CD8-positive, alpha-beta memory T cell (primary cell): Measurements from ENCODE around the gene CAB39. TPM values are rescaled to one million over a fixed set of nuclear protein-coding genes. Genes with fewer than 3 reads are reported as not detected.

Experiments
- CTCF ChIA-PET: fragments of 350-600 bp; sonication (Branson Sonifier 250); formaldehyde crosslinking; loops from one replicate; lab custom pipeline; 2021; ENCODE audit warnings: antibody characterized with exemption; lab: Charles Lee
- POLR2A ChIA-PET: fragments of 350-600 bp; sonication (Branson Sonifier 250); formaldehyde crosslinking; loops from one replicate; lab custom pipeline; 2021; ENCODE audit warnings: antibody characterized with exemption; lab: Charles Lee
- DNase-seq, 5 donors: peaks; one replicate each; pipeline versions ENCODE4 v3.0.0 to v3.0.0-alpha.2; 2020 to 2022; ENCODE audit warnings: mixed read lengths in 1 of 5
- H3K27ac ChIP-seq: one replicate; pipeline ENCODE4 v1.7.0; 2013; ENCODE audit warnings: low read depth, mild to moderate bottlenecking, low read length, moderate library complexity
- H3K27me3 ChIP-seq: 2 replicates; pipeline ENCODE4 v1.7.0; 2013; ENCODE audit warnings: low read length, mild to moderate bottlenecking; ENCODE audit not compliant: insufficient read depth, poor library complexity, severe bottlenecking
- H3K36me3 ChIP-seq: 2 replicates; pipeline ENCODE4 v1.7.0; 2013; ENCODE audit warnings: mild to moderate bottlenecking, low read length, moderate library complexity; ENCODE audit not compliant: insufficient read depth
- H3K4me1 ChIP-seq: 2 replicates; pipeline ENCODE4 v1.7.0; 2013; ENCODE audit warnings: mild to moderate bottlenecking, low read length, moderate library complexity; ENCODE audit not compliant: insufficient read depth
- H3K4me3 ChIP-seq: 2 replicates; pipeline ENCODE4 v1.7.0; 2013; ENCODE audit warnings: mild to moderate bottlenecking, low read length
- H3K9me3 ChIP-seq: 2 replicates; pipeline ENCODE4 v1.7.0; 2013; ENCODE audit warnings: mild to moderate bottlenecking, low read length
- H3K27ac Mint-ChIP-seq, 8 donors: one replicate each; pipeline ENCODE4 v1.8.0; 2020 to 2021; ENCODE audit warnings: mixed read lengths in 8 of 8, mild to moderate bottlenecking in 6 of 8, inconsistent platforms in 3 of 8, moderate library complexity in 3 of 8
- H3K27me3 Mint-ChIP-seq, 2 donors: one replicate each; pipeline ENCODE4 v1.8.0; 2020 to 2021; ENCODE audit warnings: mixed read lengths in 2 of 2, mild to moderate bottlenecking in 1 of 2, moderate library complexity in 1 of 2
- H3K36me3 Mint-ChIP-seq, 3 donors: one replicate each; pipeline ENCODE4 v1.8.0; 2020 to 2021; ENCODE audit warnings: mixed read lengths in 3 of 3, inconsistent platforms in 1 of 3, mild to moderate bottlenecking in 1 of 3
- H3K4me1 Mint-ChIP-seq, 3 donors: one replicate each; pipeline ENCODE4 v1.8.0; 2020 to 2021; ENCODE audit warnings: mixed read lengths in 3 of 3, inconsistent platforms in 1 of 3, mild to moderate bottlenecking in 1 of 3
- H3K4me3 Mint-ChIP-seq, 7 donors: one replicate each; pipeline ENCODE4 v1.8.0; 2020 to 2021; ENCODE audit warnings: mixed read lengths in 7 of 7, mild to moderate bottlenecking in 6 of 7, moderate library complexity in 4 of 7, inconsistent platforms in 2 of 7
- H3K9me3 Mint-ChIP-seq, 5 donors: one replicate each; pipeline ENCODE4 v1.8.0; 2020 to 2022; ENCODE audit warnings: mixed read lengths in 5 of 5, mild to moderate bottlenecking in 3 of 5, moderate library complexity in 2 of 5, inconsistent platforms in 1 of 5
- polyA plus RNA-seq: library from polyadenylated mRNA; unstranded; fragments of 300-500 nt; fragmentation: Illumina TruSeq; gene quantifications from one replicate; pipeline ENCODE4 v1.2.3, GENCODE V29; 2021
- total RNA-seq, 2 experiments: library from RNA; stranded (reverse); gene quantifications; one replicate each; pipeline ENCODE4 v1.2.3, GENCODE V29; 2021

CAB39 gene
- total and polyA plus RNA-seq, 3 experiments from 2014 or later, result 80.8 to 147 (median 136) TPM

- CTCF ChIA-PET, result interaction anchor here (1.0 to 1.7 kb wide), 2 partner anchors 33 to 40 kb away, joined by 4 to 7 read pairs; no protein-coding TSS in a partner anchor
- Histone ChIP-seq H3K4me3 (no peak overlapping the region), H3K4me1 (peaks cover 5% of the 10 kb centered on the region), H3K27ac (no peak overlapping the region), H3K9me3 (no peaks in the 10 kb centered on the region), H3K36me3 (peaks cover 10% of the 10 kb centered on the region), H3K27me3 (no peaks in the 10 kb centered on the region)
- H3K27ac Mint-ChIP-seq, result peak overlapping the region in 4 of 8 donors; percentile 18 to 56 (median 41)
- H3K4me3 Mint-ChIP-seq, result no peak overlapping the region
- peaks cover 5 to 79% (median 27%) of the 10 kb centered on the region in 3 donors for H3K36me3 Mint-ChIP-seq
- POLR2A ChIA-PET, result no interaction called here
- DNase-seq, result no peak
- no peaks in the 10 kb centered on the region for H3K27me3 Mint-ChIP-seq
- H3K4me1 Mint-ChIP-seq, result peaks cover 44 to 61% (median 58%) of the 10 kb centered on the region in 3 donors
- no peaks in the 10 kb centered on the region for H3K9me3 Mint-ChIP-seq
Observed at GRCh38 chr2:230765611-230766300, 53.1 kb downstream of the CAB39 start.

- CTCF ChIA-PET, result interaction anchor here (1.2 kb wide), 1 partner anchor 45 kb away, joined by 3 read pairs; no protein-coding TSS in a partner anchor
- H3K4me3 Mint-ChIP-seq, result no peak overlapping the region
- POLR2A ChIA-PET, result interaction anchor here (0.6 kb wide), 1 partner anchor 153 kb away, joined by 9 read pairs; no protein-coding TSS in a partner anchor
Observed at GRCh38 chr2:230767862-230768388, 55.3 kb downstream of the CAB39 start.

GRCh38 chr2:230770804-230771203 is 58.2 kb downstream of the CAB39 start:
- no peak for DNase-seq
- H3K4me1 ChIP-seq, result peaks cover 47% of the 10 kb centered on the region
- H3K36me3 ChIP-seq, result peaks cover 3% of the 10 kb centered on the region
- no peaks in the 10 kb centered on the region for H3K27me3 Mint-ChIP-seq
- H3K4me3 ChIP-seq, result no peak overlapping the region
- H3K27me3 ChIP-seq, result no peaks in the 10 kb centered on the region
- H3K4me3 Mint-ChIP-seq, result no peak overlapping the region
- H3K9me3 Mint-ChIP-seq, result no peaks in the 10 kb centered on the region
- peaks cover 68 to 93% (median 90%) of the 10 kb centered on the region in 3 donors for H3K4me1 Mint-ChIP-seq
- H3K27ac Mint-ChIP-seq, result peak overlapping the region in 4 of 8 donors; percentile 28 to 84 (median 38)
- POLR2A ChIA-PET, result no interaction called here
- CTCF ChIA-PET, result interaction anchor here (1.2 to 1.8 kb wide), 2 partner anchors 9 to 12 kb away, joined by 4 to 5 read pairs; no protein-coding TSS in a partner anchor
- H3K27ac ChIP-seq, result no peak overlapping the region
- no peaks in the 10 kb centered on the region for H3K9me3 ChIP-seq
- H3K36me3 Mint-ChIP-seq, result peaks cover 0 to 58% (median 17%) of the 10 kb centered on the region in 3 donors

More at GRCh38 chr2:230767862-230768388, 55.3 kb downstream of the CAB39 start:
- no peaks in the 10 kb centered on the region for H3K9me3 Mint-ChIP-seq
- Histone ChIP-seq H3K4me1 (peaks cover 27% of the 10 kb centered on the region), H3K9me3 (no peaks in the 10 kb centered on the region), H3K27ac (no peak overlapping the region), H3K4me3 (no peak overlapping the region), H3K36me3 (no peaks in the 10 kb centered on the region), H3K27me3 (no peaks in the 10 kb centered on the region)
- peaks cover 4 to 70% (median 20%) of the 10 kb centered on the region in 3 donors for H3K36me3 Mint-ChIP-seq
- peaks cover 57 to 73% (median 73%) of the 10 kb centered on the region in 3 donors for H3K4me1 Mint-ChIP-seq
- peak overlapping the region in 6 of 8 donors; percentile 4 to 76 (median 20) for H3K27ac Mint-ChIP-seq
- DNase-seq, result no peak
- no peaks in the 10 kb centered on the region for H3K27me3 Mint-ChIP-seq

GRCh38 chr2:230772156-230772555 is 59.5 kb downstream of the CAB39 start:
- H3K27me3 Mint-ChIP-seq, result no peaks in the 10 kb centered on the region
- H3K4me1 Mint-ChIP-seq, result peaks cover 77 to 93% (median 92%) of the 10 kb centered on the region in 3 donors
- no peaks in the 10 kb centered on the region for H3K9me3 Mint-ChIP-seq
- peaks cover 0 to 51% (median 17%) of the 10 kb centered on the region in 3 donors for H3K36me3 Mint-ChIP-seq
- H3K4me3 ChIP-seq, result no peak overlapping the region
- H3K4me1 ChIP-seq, result peaks cover 50% of the 10 kb centered on the region
- H3K27ac ChIP-seq, result no peak overlapping the region
- H3K27ac Mint-ChIP-seq, result peak overlapping the region in 4 of 8 donors; percentile 2 to 46 (median 32)
- H3K36me3 ChIP-seq, result peaks cover 3% of the 10 kb centered on the region
- ChIA-PET POLR2A (interaction anchor here (0.6 to 0.7 kb wide), 2 partner anchors 9 to 234 kb away, joined by 3 to 10 read pairs; no protein-coding TSS in a partner anchor), CTCF (no interaction called here)
- H3K4me3 Mint-ChIP-seq, result peak overlapping the region in 1 of 7 donors; percentile 33
- H3K9me3 ChIP-seq, result no peaks in the 10 kb centered on the region
- H3K27me3 ChIP-seq, result no peaks in the 10 kb centered on the region
- DNase-seq, result no peak

GRCh38 chr2:230773039-230773773 is 60.6 kb downstream of the CAB39 start:
- peaks cover 3% of the 10 kb centered on the region for H3K36me3 ChIP-seq
- Mint-ChIP-seq H3K4me1 (peaks cover 75 to 91% (median 91%) of the 10 kb centered on the region in 3 donors), H3K4me3 (peak overlapping the region in 1 of 7 donors; percentile 5), H3K36me3 (peaks cover 0 to 47% (median 12%) of the 10 kb centered on the region in 3 donors), H3K27ac (peak overlapping the region in 5 of 8 donors; percentile 4 to 82 (median 42)), H3K9me3 (no peaks in the 10 kb centered on the region), H3K27me3 (no peaks in the 10 kb centered on the region)
- H3K4me1 ChIP-seq, result peaks cover 56% of the 10 kb centered on the region
- H3K27ac ChIP-seq, result no peak overlapping the region
- H3K9me3 ChIP-seq, result no peaks in the 10 kb centered on the region
- no peaks in the 10 kb centered on the region for H3K27me3 ChIP-seq
- ChIA-PET POLR2A (no interaction called here), CTCF (no interaction called here)
- DNase-seq, result peak in 2 of 5 donors; percentile 13 to 22
- no peak overlapping the region for H3K4me3 ChIP-seq

GRCh38 chr2:230774348-230774951 is 61.8 kb downstream of the CAB39 start:
- DNase-seq, result no peak
- Histone ChIP-seq H3K36me3 (peaks cover 3% of the 10 kb centered on the region), H3K4me3 (no peak overlapping the region), H3K4me1 (peaks cover 68% of the 10 kb centered on the region), H3K9me3 (no peaks in the 10 kb centered on the region), H3K27me3 (no peaks in the 10 kb centered on the region), H3K27ac (no peak overlapping the region)
- peaks cover 0 to 37% (median 4%) of the 10 kb centered on the region in 3 donors for H3K36me3 Mint-ChIP-seq
- CTCF ChIA-PET, result interaction anchor here (1.1 kb wide), 1 partner anchor 130 kb away, joined by 4 read pairs; no protein-coding TSS in a partner anchor
- H3K27me3 Mint-ChIP-seq, result no peaks in the 10 kb centered on the region
- peak overlapping the region in 3 of 8 donors; percentile 32 to 62 (median 42) for H3K27ac Mint-ChIP-seq
- POLR2A ChIA-PET, result no interaction called here
- peaks cover 73 to 92% (median 92%) of the 10 kb centered on the region in 3 donors for H3K4me1 Mint-ChIP-seq
- no peaks in the 10 kb centered on the region for H3K9me3 Mint-ChIP-seq
- no peak overlapping the region for H3K4me3 Mint-ChIP-seq

- Mint-ChIP-seq H3K4me3 (no peak overlapping the region), H3K27me3 (no peaks in the 10 kb centered on the region), H3K4me1 (peaks cover 77 to 94% (median 93%) of the 10 kb centered on the region in 3 donors), H3K27ac (peak overlapping the region in 5 of 8 donors; percentile 6 to 42 (median 12)), H3K36me3 (peaks cover 0 to 37% (median 4%) of the 10 kb centered on the region in 3 donors), H3K9me3 (no peaks in the 10 kb centered on the region)
- Histone ChIP-seq H3K27me3 (no peaks in the 10 kb centered on the region), H3K4me1 (peaks cover 78% of the 10 kb centered on the region), H3K27ac (no peak overlapping the region), H3K9me3 (no peaks in the 10 kb centered on the region), H3K4me3 (no peak overlapping the region), H3K36me3 (peaks cover 3% of the 10 kb centered on the region)
- CTCF ChIA-PET, result no interaction called here
- DNase-seq, result no peak
- POLR2A ChIA-PET, result no interaction called here
Observed at GRCh38 chr2:230775737-230776136, 63.1 kb downstream of the CAB39 start.
